ENCODE results near the gene SYMPK.
A peak's percentile ranks its signal among the peaks of the same experiment; 100 is the strongest.

SYMPK gene

DNA sequence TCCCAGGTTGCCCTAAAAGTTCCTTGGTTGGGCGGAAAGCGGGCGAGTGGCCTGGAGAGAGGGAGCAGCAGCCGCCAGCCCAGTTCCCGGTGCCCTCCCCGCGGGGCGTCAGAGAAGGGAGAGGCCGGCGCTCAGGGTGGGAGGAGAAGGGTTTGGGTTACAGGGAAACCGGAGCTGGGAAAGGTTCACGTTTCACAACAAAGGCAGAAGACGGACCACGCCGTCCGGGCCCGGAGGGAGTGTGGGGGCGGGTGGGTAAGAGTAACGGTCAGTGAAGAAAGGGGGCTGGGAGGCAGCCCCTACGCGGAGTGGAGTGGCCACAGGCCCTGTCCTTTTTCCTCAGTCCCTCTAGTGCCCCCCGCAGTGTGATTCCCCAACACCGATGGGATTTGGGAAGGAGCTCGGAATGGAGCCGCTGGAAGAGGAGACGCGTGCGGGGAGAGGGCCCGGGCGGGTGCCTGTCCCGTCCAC lies 95.5 kb downstream of the SYMPK start:
- peak; percentile 72 for DNase-seq (ENCODE audit: low spot score)
- H3K4me2 ChIP-seq (ENCODE audit: insufficient read depth, low read length, poor library complexity, severe bottlenecking) = peak overlapping the region; percentile 97
- H3K4me3 ChIP-seq (ENCODE audit: low read length in 2 of 2) = peak overlapping the region; percentile 91 to 97
- H2BK12ac ChIP-seq (ENCODE audit: low read length) = no peak overlapping the region
- no CpG with 5 or more reads among the region's 31 CpGs for WGBS, 2 donors (ENCODE audit: extremely low coverage in 2 of 2, insufficient read length in 2 of 2, insufficient replicate concordance in 1 of 2)
- H2AFZ ChIP-seq (ENCODE audit: low read length) = peak overlapping the region; percentile 84
- peaks cover 21% of the 10 kb centered on the region for H3K79me1 ChIP-seq (ENCODE audit: low read depth, low read length)
- H3K23ac ChIP-seq (ENCODE audit: low read depth, low read length, poor library complexity) = peak overlapping the region; percentile 100
- H3K4ac ChIP-seq (ENCODE audit: low read length) = no peak overlapping the region
- peak overlapping the region; percentile 99 for H2BK5ac ChIP-seq (ENCODE audit: low read length)
- no peak overlapping the region for H4K91ac ChIP-seq (ENCODE audit: low read depth, low read length, poor library complexity)
- H3K27me3 ChIP-seq (ENCODE audit: control insufficient read depth in 3 of 3, insufficient read depth in 3 of 3, low read depth in 1 of 3, low read length in 3 of 3) = no peaks in the 10 kb centered on the region
- H3K4me1 ChIP-seq (ENCODE audit: control insufficient read depth in 2 of 2, insufficient read depth in 1 of 2, low read depth in 1 of 2, low read length in 2 of 2) = peaks cover 29 to 30% of the 10 kb centered on the region in 2 donors
- H2BK120ac ChIP-seq (ENCODE audit: low read depth, low read length) = peak overlapping the region; percentile 73
- no peak overlapping the region for H3K14ac ChIP-seq (ENCODE audit: low read length)
- H3K9me3 ChIP-seq (replicated peaks in 1 of 2; ENCODE audit: control insufficient read depth in 2 of 2, insufficient read depth in 1 of 2, low read depth in 1 of 2, low read length in 2 of 2) = no peaks in the 10 kb centered on the region
- peak overlapping the region; percentile 14 for H2BK15ac ChIP-seq (ENCODE audit: low read length)
- H2AK5ac ChIP-seq (ENCODE audit: low read depth, low read length) = peak overlapping the region; percentile 100
- peak overlapping the region; percentile 100 for H3K9ac ChIP-seq (ENCODE audit: low read depth, low read length, poor library complexity)
- peaks cover 4 to 30% of the 10 kb centered on the region in 2 donors for H3K36me3 ChIP-seq (replicated peaks in 1 of 2; ENCODE audit: control insufficient read depth in 2 of 2, insufficient read depth in 2 of 2, low read length in 2 of 2)
- H4K8ac ChIP-seq (ENCODE audit: low read depth, low read length) = no peak overlapping the region
- peak overlapping the region; percentile 100 for H3K18ac ChIP-seq (ENCODE audit: low read length)
- peak overlapping the region; percentile 100 for H3K27ac ChIP-seq (replicated peaks; ENCODE audit: low read length)

DNA sequence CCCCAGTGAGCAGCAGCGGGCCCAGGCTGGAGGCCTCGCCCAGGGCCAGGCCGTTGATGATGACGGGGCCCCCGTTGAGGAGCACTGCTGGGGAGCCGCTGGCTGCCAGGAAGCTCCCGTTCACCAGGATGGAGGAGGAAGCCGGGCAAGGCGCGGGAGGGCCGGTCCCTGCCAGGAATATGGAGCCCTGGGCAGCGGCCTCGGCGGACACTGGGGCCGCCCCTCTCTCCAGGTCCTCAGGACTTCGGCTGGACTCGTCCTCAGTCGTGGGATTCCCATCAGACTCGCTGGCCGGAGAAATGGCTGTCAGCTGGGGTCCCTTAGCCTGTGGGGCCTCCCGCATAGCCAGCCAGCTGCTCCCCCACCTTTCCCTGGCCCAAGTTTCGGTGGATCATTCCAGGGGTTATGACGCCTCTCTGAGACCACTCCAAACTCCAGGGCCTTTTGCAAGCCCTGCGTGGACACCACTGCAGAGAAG lies 96.0 kb downstream of the SYMPK start:
- peak overlapping the region; percentile 97 for H3K18ac ChIP-seq (ENCODE audit: low read length)
- peak overlapping the region; percentile 84 for H2BK12ac ChIP-seq (ENCODE audit: low read length)
- H4K91ac ChIP-seq (ENCODE audit: low read depth, low read length, poor library complexity) = no peak overlapping the region
- peak overlapping the region; percentile 71 for H2BK5ac ChIP-seq (ENCODE audit: low read length)
- no peak overlapping the region for H2BK120ac ChIP-seq (ENCODE audit: low read depth, low read length)
- H3K4me3 ChIP-seq (ENCODE audit: low read length in 2 of 2) = peak overlapping the region; percentile 91 to 97
- no peak for DNase-seq (ENCODE audit: low spot score)
- H3K79me1 ChIP-seq (ENCODE audit: low read depth, low read length) = peaks cover 21% of the 10 kb centered on the region
- peak overlapping the region; percentile 14 for H2BK15ac ChIP-seq (ENCODE audit: low read length)
- H3K9me3 ChIP-seq (replicated peaks in 1 of 2; ENCODE audit: control insufficient read depth in 2 of 2, insufficient read depth in 1 of 2, low read depth in 1 of 2, low read length in 2 of 2) = no peaks in the 10 kb centered on the region
- H3K27ac ChIP-seq (replicated peaks; ENCODE audit: low read length) = peak overlapping the region; percentile 78
- H4K8ac ChIP-seq (ENCODE audit: low read depth, low read length) = peak overlapping the region; percentile 65
- H3K4ac ChIP-seq (ENCODE audit: low read length) = peak overlapping the region; percentile 97
- peaks cover 3 to 25% of the 10 kb centered on the region in 2 donors for H3K36me3 ChIP-seq (replicated peaks in 1 of 2; ENCODE audit: control insufficient read depth in 2 of 2, insufficient read depth in 2 of 2, low read length in 2 of 2)
- H3K23ac ChIP-seq (ENCODE audit: low read depth, low read length, poor library complexity) = peak overlapping the region; percentile 100
- peak overlapping the region; percentile 97 for H3K4me2 ChIP-seq (ENCODE audit: insufficient read depth, low read length, poor library complexity, severe bottlenecking)
- H3K27me3 ChIP-seq (ENCODE audit: control insufficient read depth in 3 of 3, insufficient read depth in 3 of 3, low read depth in 1 of 3, low read length in 3 of 3) = no peaks in the 10 kb centered on the region
- H2AK5ac ChIP-seq (ENCODE audit: low read depth, low read length) = peak overlapping the region; percentile 82
- H3K14ac ChIP-seq (ENCODE audit: low read length) = peak overlapping the region; percentile 94
- H3K9ac ChIP-seq (ENCODE audit: low read depth, low read length, poor library complexity) = peak overlapping the region; percentile 90
- peak overlapping the region; percentile 40 for H2AFZ ChIP-seq (ENCODE audit: low read length)
- peaks cover 29 to 30% of the 10 kb centered on the region in 2 donors for H3K4me1 ChIP-seq (ENCODE audit: control insufficient read depth in 2 of 2, insufficient read depth in 1 of 2, low read depth in 1 of 2, low read length in 2 of 2)
- no CpG with 5 or more reads among the region's 24 CpGs for WGBS, 2 donors (ENCODE audit: extremely low coverage in 2 of 2, insufficient read length in 2 of 2, insufficient replicate concordance in 1 of 2)

DNA sequence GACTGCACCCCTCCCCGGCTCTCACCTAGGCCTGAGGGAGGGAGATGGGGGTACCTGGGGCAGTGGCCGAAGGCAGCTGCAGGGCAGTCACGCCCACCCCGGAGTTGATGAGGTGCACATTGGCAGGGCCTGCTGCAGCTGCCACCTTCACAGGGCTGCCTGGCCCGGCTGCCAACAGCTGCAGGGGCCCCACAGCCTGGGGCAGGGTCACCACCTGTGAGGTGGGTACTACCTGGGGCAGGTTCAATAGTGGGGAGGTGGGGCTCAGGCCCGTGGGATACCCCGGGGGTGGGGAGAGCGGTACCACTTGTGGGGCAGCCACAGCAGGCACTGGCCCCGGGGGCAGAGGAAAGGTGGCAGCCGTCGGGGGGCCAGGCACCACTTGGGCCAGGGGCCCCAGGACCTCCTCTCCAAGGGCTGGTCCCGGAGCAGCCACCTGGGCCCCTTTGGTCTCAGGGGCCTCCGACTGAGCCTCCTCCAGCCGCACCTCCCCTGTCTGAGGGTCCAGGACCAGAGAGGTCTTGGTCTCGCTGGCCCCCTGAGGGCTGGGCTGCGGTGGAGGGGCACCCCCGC lies 96.6 kb downstream of the SYMPK start:
- peak overlapping the region; percentile 97 for H3K4ac ChIP-seq (ENCODE audit: low read length)
- no peaks in the 10 kb centered on the region for H3K9me3 ChIP-seq (replicated peaks in 1 of 2; ENCODE audit: control insufficient read depth in 2 of 2, insufficient read depth in 1 of 2, low read depth in 1 of 2, low read length in 2 of 2)
- peak overlapping the region; percentile 65 for H4K8ac ChIP-seq (ENCODE audit: low read depth, low read length)
- DNase-seq (ENCODE audit: low spot score) = no peak
- H3K4me2 ChIP-seq (ENCODE audit: insufficient read depth, low read length, poor library complexity, severe bottlenecking) = peak overlapping the region; percentile 97
- H2AK5ac ChIP-seq (ENCODE audit: low read depth, low read length) = peak overlapping the region; percentile 82
- no CpG with 5 or more reads among the region's 17 CpGs for WGBS, 2 donors (ENCODE audit: extremely low coverage in 2 of 2, insufficient read length in 2 of 2, insufficient replicate concordance in 1 of 2)
- no peak overlapping the region for H2BK5ac ChIP-seq (ENCODE audit: low read length)
- peak overlapping the region; percentile 90 for H3K9ac ChIP-seq (ENCODE audit: low read depth, low read length, poor library complexity)
- peak overlapping the region; percentile 42 to 97 for H3K4me3 ChIP-seq (ENCODE audit: low read length in 2 of 2)
- H3K14ac ChIP-seq (ENCODE audit: low read length) = peak overlapping the region; percentile 94
- no peak overlapping the region for H2BK120ac ChIP-seq (ENCODE audit: low read depth, low read length)
- H3K4me1 ChIP-seq (ENCODE audit: control insufficient read depth in 2 of 2, insufficient read depth in 1 of 2, low read depth in 1 of 2, low read length in 2 of 2) = peaks cover 29 to 30% of the 10 kb centered on the region in 2 donors
- peak overlapping the region; percentile 84 for H2BK12ac ChIP-seq (ENCODE audit: low read length)
- no peak overlapping the region for H2AFZ ChIP-seq (ENCODE audit: low read length)
- no peaks in the 10 kb centered on the region for H3K27me3 ChIP-seq (ENCODE audit: control insufficient read depth in 3 of 3, insufficient read depth in 3 of 3, low read depth in 1 of 3, low read length in 3 of 3)
- H3K79me1 ChIP-seq (ENCODE audit: low read depth, low read length) = peaks cover 21% of the 10 kb centered on the region
- H4K91ac ChIP-seq (ENCODE audit: low read depth, low read length, poor library complexity) = no peak overlapping the region
- peak overlapping the region; percentile 97 for H3K18ac ChIP-seq (ENCODE audit: low read length)
- H3K36me3 ChIP-seq (replicated peaks in 1 of 2; ENCODE audit: control insufficient read depth in 2 of 2, insufficient read depth in 2 of 2, low read length in 2 of 2) = peaks cover 0 to 20% of the 10 kb centered on the region in 2 donors
- peak overlapping the region; percentile 14 for H2BK15ac ChIP-seq (ENCODE audit: low read length)
- no peak overlapping the region for H3K27ac ChIP-seq (replicated peaks; ENCODE audit: low read length)
- H3K23ac ChIP-seq (ENCODE audit: low read depth, low read length, poor library complexity) = peak overlapping the region; percentile 100

DNA sequence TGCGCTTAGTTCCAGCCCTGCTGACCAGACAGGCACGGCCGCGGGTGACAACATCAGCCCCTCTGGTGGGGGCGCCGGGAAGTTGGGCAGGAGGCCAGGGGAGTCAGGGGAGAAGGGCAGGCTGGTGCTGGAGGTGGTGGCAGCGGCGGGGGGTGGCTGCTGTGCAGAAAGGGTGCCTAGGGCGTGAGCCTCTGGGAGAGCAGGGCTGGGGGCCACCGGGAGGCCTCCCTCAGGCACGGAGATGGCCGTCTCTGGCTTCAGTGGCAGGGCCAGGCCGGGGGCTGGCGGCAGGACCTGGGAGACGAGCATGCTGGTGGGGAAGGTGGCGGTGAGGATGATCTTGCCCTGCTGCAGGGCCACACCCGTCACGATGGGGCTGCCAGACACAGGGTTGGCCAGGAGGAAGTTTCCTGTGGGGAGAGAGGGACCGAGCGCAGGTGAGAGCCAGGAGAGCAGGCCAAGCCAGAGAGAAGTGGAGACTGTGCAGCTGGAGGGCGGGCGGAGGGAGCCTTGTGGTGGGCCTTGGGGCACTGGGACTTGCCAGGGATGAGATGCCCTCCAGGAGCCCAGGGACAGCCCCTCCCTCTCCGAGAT lies 97.1 kb downstream of the SYMPK start:
- Histone ChIP-seq H3K4me2 (ENCODE audit: insufficient read depth, low read length, poor library complexity, severe bottlenecking) (no peak overlapping the region), H2BK120ac (ENCODE audit: low read depth, low read length) (no peak overlapping the region)
- no CpG with 5 or more reads among the region's 23 CpGs for WGBS, 2 donors (ENCODE audit: extremely low coverage in 2 of 2, insufficient read length in 2 of 2, insufficient replicate concordance in 1 of 2)

More for the DNA sequence above, 97.1 kb downstream of the SYMPK start:
- H3K27me3 ChIP-seq (ENCODE audit: control insufficient read depth in 3 of 3, insufficient read depth in 3 of 3, low read depth in 1 of 3, low read length in 3 of 3) = no peaks in the 10 kb centered on the region
- DNase-seq (ENCODE audit: low spot score) = no peak
- peak overlapping the region; percentile 100 for H3K23ac ChIP-seq (ENCODE audit: low read depth, low read length, poor library complexity)
- peak overlapping the region; percentile 41 for H2BK12ac ChIP-seq (ENCODE audit: low read length)
- H3K9ac ChIP-seq (ENCODE audit: low read depth, low read length, poor library complexity) = peak overlapping the region; percentile 81
- no peak overlapping the region for H4K8ac ChIP-seq (ENCODE audit: low read depth, low read length)
- peak overlapping the region; percentile 82 for H2AK5ac ChIP-seq (ENCODE audit: low read depth, low read length)
- H3K4me3 ChIP-seq (ENCODE audit: low read length in 2 of 2) = no peak overlapping the region
- H3K18ac ChIP-seq (ENCODE audit: low read length) = peak overlapping the region; percentile 52
- H2BK5ac ChIP-seq (ENCODE audit: low read length) = peak overlapping the region; percentile 71
- H2AFZ ChIP-seq (ENCODE audit: low read length) = no peak overlapping the region
- H3K27ac ChIP-seq (replicated peaks; ENCODE audit: low read length) = no peak overlapping the region
- H3K14ac ChIP-seq (ENCODE audit: low read length) = peak overlapping the region; percentile 1
- H3K79me1 ChIP-seq (ENCODE audit: low read depth, low read length) = peaks cover 21% of the 10 kb centered on the region
- no peaks in the 10 kb centered on the region for H3K9me3 ChIP-seq (replicated peaks in 1 of 2; ENCODE audit: control insufficient read depth in 2 of 2, insufficient read depth in 1 of 2, low read depth in 1 of 2, low read length in 2 of 2)
- H2BK15ac ChIP-seq (ENCODE audit: low read length) = peak overlapping the region; percentile 14
- H3K36me3 ChIP-seq (replicated peaks in 1 of 2; ENCODE audit: control insufficient read depth in 2 of 2, insufficient read depth in 2 of 2, low read length in 2 of 2) = peaks cover 0 to 14% of the 10 kb centered on the region in 2 donors
- H4K91ac ChIP-seq (ENCODE audit: low read depth, low read length, poor library complexity) = peak overlapping the region; percentile 72
- no peak overlapping the region for H3K4ac ChIP-seq (ENCODE audit: low read length)
- peaks cover 24 to 30% of the 10 kb centered on the region in 2 donors for H3K4me1 ChIP-seq (ENCODE audit: control insufficient read depth in 2 of 2, insufficient read depth in 1 of 2, low read depth in 1 of 2, low read length in 2 of 2)
